ENCODE data around the gene KLHL2. TPM values are rescaled to one million over a fixed set of nuclear protein-coding genes. Genes with fewer than 3 reads are reported as not detected.
A peak's percentile ranks its signal among the peaks of the same experiment; 100 is the strongest.
"Not testable (repeated sequence)": the region's sequence is repeated elsewhere in the genome, so short reads cannot be mapped to it uniquely, and the experiment has no call there.

The KLHL2 gene
- total RNA-seq, 1 experiment from 2014 or later: 20.1 TPM

- DNase-seq (ENCODE audit: low read depth): not testable (repeated sequence)
Observed at GRCh38 chr4:165232623-165233433, 25.5 kb downstream of the KLHL2 start.

GRCh38 chr4:165234766-165235165 is 27.4 kb downstream of the KLHL2 start:
- no peak for DNase-seq (ENCODE audit: low read depth)

GRCh38 chr4:165236852-165237251 is 29.5 kb downstream of the KLHL2 start:
- DNase-seq (ENCODE audit: low read depth): not testable (repeated sequence)

- not testable (repeated sequence) for DNase-seq (ENCODE audit: low read depth)
Observed at GRCh38 chr4:165238041-165238640, 30.8 kb downstream of the KLHL2 start.

GRCh38 chr4:165240761-165241160 is 33.4 kb downstream of the KLHL2 start:
- not testable (repeated sequence) for DNase-seq (ENCODE audit: low read depth)

- DNase-seq (ENCODE audit: low read depth): not testable (repeated sequence)
Observed at GRCh38 chr4:165244148-165244547, 36.8 kb downstream of the KLHL2 start.

GRCh38 chr4:165244587-165245186 is 37.3 kb downstream of the KLHL2 start:
- not testable (repeated sequence) for DNase-seq (ENCODE audit: low read depth)

- DNase-seq (ENCODE audit: low read depth): no peak
Observed at GRCh38 chr4:165248102-165248501, 40.7 kb downstream of the KLHL2 start.

GRCh38 chr4:165248904-165249303 is 41.5 kb downstream of the KLHL2 start:
- peak; percentile 32 for DNase-seq (ENCODE audit: low read depth)

- not testable (repeated sequence) for DNase-seq (ENCODE audit: low read depth)
Observed at GRCh38 chr4:165254771-165255170, 47.4 kb downstream of the KLHL2 start.

- DNase-seq (ENCODE audit: low read depth): peak; percentile 7
Observed at GRCh38 chr4:165255439-165255838, 48.1 kb downstream of the KLHL2 start.

GRCh38 chr4:165256074-165256659 is 48.8 kb downstream of the KLHL2 start:
- DNase-seq (ENCODE audit: low read depth): not testable (repeated sequence)

GRCh38 chr4:165259776-165260175 is 52.4 kb downstream of the KLHL2 start:
- not testable (repeated sequence) for DNase-seq (ENCODE audit: low read depth)

- DNase-seq (ENCODE audit: low read depth): not testable (repeated sequence)
Observed at GRCh38 chr4:165262306-165262705, 54.9 kb downstream of the KLHL2 start.

- DNase-seq (ENCODE audit: low read depth): not testable (repeated sequence)
Observed at GRCh38 chr4:165263466-165263865, 56.1 kb downstream of the KLHL2 start.

GRCh38 chr4:165269931-165270330 is 62.6 kb downstream of the KLHL2 start:
- DNase-seq (ENCODE audit: low read depth): not testable (repeated sequence)

GRCh38 chr4:165273443-165273842 is 66.1 kb downstream of the KLHL2 start:
- not testable (repeated sequence) for DNase-seq (ENCODE audit: low read depth)

GRCh38 chr4:165275357-165275756 is 68.0 kb downstream of the KLHL2 start:
- DNase-seq (ENCODE audit: low read depth): not testable (repeated sequence)

GRCh38 chr4:165279531-165279930 is 72.2 kb downstream of the KLHL2 start:
- not testable (repeated sequence) for DNase-seq (ENCODE audit: low read depth)

GRCh38 chr4:165284697-165285096 is 77.3 kb downstream of the KLHL2 start:
- DNase-seq (ENCODE audit: low read depth): not testable (repeated sequence)

GRCh38 chr4:165286619-165287340 is 79.4 kb downstream of the KLHL2 start:
- DNase-seq (ENCODE audit: low read depth): not testable (repeated sequence)

All from HT1080 (cell line).